Measurements from ENCODE around the gene MS4A10.
"Not testable (repeated sequence)": the region's sequence is repeated elsewhere in the genome, so short reads cannot be mapped to it uniquely, and the experiment has no call there.

Gene MS4A10

GRCh38 chr11:60786811-60787567 is 1.9 kb downstream of the MS4A10 start:
- DNase-seq (ENCODE audit: low read depth), result no peak

GRCh38 chr11:60788401-60789125 is 3.4 kb downstream of the MS4A10 start:
- no peak for DNase-seq (ENCODE audit: low read depth)

DNA sequence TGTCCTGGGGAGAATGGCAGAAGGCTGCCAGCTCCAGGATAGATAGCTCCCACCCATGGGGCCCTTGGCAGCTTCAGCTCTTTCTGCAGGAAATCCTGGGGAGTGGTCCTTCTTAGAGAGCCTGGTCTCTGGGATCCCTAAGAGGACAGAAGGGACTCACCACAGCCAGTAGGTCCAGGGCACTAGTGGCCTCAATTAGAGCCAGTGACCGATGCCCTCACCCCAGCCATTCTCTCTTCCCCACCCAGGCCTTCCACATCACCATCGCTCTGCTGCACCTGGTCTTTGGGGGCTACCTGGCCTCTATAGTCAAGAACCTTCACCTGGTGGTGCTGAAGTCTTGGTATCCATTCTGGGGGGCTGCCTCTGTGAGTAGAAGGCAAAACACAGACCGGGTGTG is 5.6 kb downstream of the MS4A10 start:
- no peak for DNase-seq (ENCODE audit: low read depth)

GRCh38 chr11:60791153-60791933 is 6.2 kb downstream of the MS4A10 start:
- DNase-seq (ENCODE audit: low read depth), result no peak

- no peak for DNase-seq (ENCODE audit: low read depth)
These were observed 7.4 kb downstream of the MS4A10 start for GRCh38 chr11:60792521-60792920.

GRCh38 chr11:60795291-60795690 is 10.2 kb downstream of the MS4A10 start:
- DNase-seq (ENCODE audit: low read depth), result no peak

DNA sequence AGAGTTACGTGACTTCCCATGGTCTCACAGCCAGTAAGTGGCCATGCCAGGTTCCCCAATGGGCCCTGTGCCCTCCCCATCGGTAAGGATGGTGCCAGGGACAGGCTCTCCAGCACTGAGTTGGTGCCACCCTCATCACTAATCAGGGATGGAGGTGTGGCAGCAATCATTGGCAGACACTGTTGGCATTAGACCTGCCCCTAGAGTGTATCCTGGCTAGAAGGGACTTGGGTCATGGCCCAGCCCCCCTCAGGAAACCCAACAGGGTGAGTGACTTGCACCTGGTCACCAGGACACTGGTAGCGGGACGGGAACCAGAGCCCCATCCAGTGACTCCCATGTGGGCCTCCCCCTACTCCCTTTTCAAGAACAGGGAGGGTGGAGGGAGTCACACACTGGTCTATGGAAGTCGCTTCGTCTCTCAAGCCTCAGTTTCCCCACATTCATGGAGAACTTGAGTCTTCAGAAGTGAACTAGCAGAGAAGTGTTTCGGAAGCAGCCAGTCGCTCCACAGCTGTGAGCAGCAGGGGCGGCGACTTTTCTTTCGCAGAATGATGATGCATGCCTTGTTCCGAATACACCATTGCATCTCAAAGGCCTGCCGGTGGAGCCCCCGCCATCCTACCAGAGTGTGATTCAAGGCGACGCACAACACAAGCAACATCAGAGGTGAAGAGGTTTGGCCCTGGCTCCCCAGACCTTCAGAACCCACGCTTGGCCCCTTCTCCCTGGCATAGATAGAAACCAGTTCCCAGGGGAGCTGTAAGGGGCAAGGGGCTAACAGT is 12.9 kb downstream of the MS4A10 start:
- no peak for DNase-seq (ENCODE audit: low read depth)

- no peak for DNase-seq (ENCODE audit: low read depth)
These were observed 13.5 kb downstream of the MS4A10 start for GRCh38 chr11:60798631-60799030.

DNA sequence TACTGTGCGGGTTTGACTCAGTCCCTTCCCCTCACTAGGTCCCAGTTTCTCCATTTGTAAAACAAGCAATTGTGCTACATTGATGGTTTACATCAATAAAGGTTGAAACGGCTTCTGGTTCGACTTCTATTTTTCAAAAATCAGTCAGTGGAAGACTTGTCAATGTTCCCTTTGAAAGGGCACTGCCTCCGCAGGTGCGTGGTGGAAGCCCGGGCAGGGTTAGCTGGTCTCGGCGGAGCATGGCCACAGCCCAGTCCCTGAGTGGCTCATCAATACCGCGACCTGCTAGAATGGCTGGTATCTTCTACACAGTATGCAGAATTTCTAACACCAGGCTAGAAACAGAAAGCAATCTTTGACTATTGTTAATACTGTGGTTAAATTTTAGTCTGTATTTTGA is 16.1 kb downstream of the MS4A10 start:
- no peak for DNase-seq (ENCODE audit: low read depth)

DNA sequence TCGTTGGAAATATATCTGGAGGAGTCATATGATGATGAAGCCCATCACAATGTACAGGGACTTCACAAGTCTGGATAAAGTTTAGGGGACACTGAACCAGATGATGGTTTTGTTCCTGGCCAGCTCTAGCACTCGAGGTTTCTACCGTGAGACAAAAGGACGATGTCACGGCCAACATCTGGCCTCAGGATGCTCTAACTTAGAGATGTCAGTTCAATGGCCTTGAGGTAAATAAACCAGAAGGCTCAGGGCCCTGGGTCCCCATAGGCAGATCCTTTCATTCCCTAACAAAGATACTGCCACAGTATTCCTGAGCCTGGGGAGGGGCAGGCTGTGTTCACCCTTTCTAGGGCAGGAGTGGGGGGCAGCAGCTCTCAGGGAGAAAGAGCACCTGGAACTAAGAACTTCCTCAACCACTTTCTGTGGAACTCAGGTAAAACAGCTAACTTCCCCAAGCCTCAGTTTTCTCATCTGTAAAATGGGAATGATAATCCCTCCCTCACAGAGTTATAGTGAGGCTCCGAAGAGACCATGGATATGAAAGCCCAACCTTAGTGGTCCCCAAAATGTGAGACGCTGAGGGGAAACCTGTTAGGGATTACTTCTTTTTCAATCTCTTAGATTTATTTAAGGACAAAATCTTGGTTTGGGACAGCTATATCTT is 18.3 kb downstream of the MS4A10 start:
- DNase-seq (ENCODE audit: low read depth), result no peak

GRCh38 chr11:60809249-60809648 is 24.1 kb downstream of the MS4A10 start:
- no peak for DNase-seq (ENCODE audit: low read depth)

DNA sequence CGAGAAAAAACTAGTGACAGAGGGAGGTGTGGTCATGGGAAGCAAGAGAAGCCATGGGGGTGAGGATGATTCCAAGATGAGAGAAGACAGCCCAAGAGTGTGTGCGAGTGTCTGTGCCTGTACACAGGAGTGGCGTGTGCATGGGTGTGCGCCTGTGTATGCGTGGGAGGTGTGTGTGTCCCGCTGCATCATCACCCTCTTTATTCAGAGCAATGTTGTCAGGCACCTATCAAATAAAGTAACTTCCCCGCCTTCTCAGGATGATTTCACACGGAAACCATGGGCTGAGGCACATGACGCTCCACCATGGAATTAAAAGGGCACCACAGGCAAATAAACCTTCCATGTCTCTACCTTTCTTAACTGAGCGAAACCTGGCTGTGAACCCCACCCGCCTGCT is 24.6 kb downstream of the MS4A10 start:
- no peak for DNase-seq (ENCODE audit: low read depth)

- no peak for DNase-seq (ENCODE audit: low read depth)
These were observed 25.0 kb downstream of the MS4A10 start for GRCh38 chr11:60810151-60810550.

- DNase-seq (ENCODE audit: low read depth), result no peak
These were observed 25.4 kb downstream of the MS4A10 start for GRCh38 chr11:60810569-60810968.

- DNase-seq (ENCODE audit: low read depth), result no peak
These were observed 28.2 kb downstream of the MS4A10 start for GRCh38 chr11:60813324-60813723.

DNA sequence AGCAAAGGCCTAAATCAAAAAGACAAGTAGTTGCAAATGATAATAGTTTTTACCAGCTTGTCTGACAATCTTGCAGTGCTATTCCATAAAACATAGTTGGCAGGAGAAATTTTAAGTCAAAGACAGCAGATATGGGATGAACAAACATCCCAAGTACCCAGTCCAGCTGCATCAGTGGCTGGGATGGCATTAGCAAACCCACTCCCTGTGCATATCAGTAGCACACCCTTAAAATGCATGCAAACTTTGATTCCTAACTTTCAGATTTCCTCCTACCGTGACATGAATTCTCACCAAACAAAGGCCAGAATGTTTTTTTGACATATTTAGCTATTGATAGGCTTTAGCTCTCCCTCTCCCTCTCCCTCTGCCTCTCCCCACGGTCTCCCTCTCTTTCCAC is 29.0 kb downstream of the MS4A10 start:
- DNase-seq (ENCODE audit: low read depth), result no peak

DNA sequence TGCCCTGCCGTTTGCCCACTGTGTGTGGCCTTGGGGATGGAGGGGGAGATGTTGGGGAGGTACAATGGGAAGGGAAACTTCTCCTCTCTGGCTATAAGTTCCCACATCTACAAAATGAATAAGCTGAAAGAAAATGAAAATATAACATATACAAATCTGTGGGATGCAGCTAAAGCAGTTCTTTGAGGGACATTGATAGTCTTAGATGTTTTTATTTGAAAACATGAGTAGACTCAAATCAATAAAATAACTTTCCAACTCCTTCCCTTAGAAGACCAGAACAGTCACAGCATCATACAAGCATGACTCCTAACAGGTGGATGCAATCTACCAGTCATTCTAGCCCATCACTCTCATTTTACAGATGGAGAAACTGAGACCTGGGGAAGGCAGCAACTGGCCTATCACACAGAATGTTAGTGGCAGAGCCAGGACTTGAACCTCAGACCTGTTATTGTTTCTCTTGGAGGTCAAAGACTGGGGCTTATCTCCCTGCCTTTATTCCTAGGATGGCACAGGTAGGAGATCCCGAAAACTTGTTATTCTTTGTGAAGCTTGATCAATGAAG is 31.5 kb downstream of the MS4A10 start:
- DNase-seq (ENCODE audit: low read depth), result no peak

- no peak for DNase-seq (ENCODE audit: low read depth)
These were observed 32.9 kb downstream of the MS4A10 start for GRCh38 chr11:60818057-60818456.

- DNase-seq (ENCODE audit: low read depth), result no peak
These were observed 36.9 kb downstream of the MS4A10 start for GRCh38 chr11:60821827-60822599.

- DNase-seq (ENCODE audit: low read depth), result not testable (repeated sequence)
These were observed 38.7 kb downstream of the MS4A10 start for GRCh38 chr11:60823745-60824306.

Measured in stimulated activated CD8-positive, alpha-beta memory T cell treated with anti-CD3 and anti-CD28 coated beads, Interleukin-15, amount 100 ng/mL, for 1 hour (primary cell).